Heart left ventricle (tissue), 16 donors: Measurements from ENCODE around the gene LGR5. TPM values are rescaled to one million over a fixed set of nuclear protein-coding genes. Genes with fewer than 3 reads are reported as not detected.
A peak's percentile ranks its signal among the peaks of the same experiment; 100 is the strongest.

Source experiments
- ATAC-seq, 4 donors: fragments of 200-7000 bp; cut with Tn5 transposase; one replicate each; pipeline ENCODE4 v1.9.1; 2020 to 2022; ENCODE audit warnings: moderate library complexity in 4 of 4, mild to moderate bottlenecking in 3 of 4, moderate number of reproducible peaks in 1 of 4
- DNase-seq, 5 donors: peaks; one replicate each; pipeline ENCODE4 v3.0.0-alpha.2; 2020
- H3K27ac ChIP-seq, 12 donors: fragments of 200-600 bp; sonication (generic) in 4 of 12; one replicate each; pipeline versions ENCODE4 v1.5.0 to v1.8.0; 2016 to 2022; ENCODE audit warnings: mild to moderate bottlenecking in 2 of 12
- H3K27me3 ChIP-seq, 9 donors: fragments of 200-600 bp; sonication (generic) in 2 of 9; one replicate each; pipeline versions ENCODE4 v1.5.1 to v1.8.0; 2016 to 2022; ENCODE audit warnings: mild to moderate bottlenecking in 3 of 9
- H3K36me3 ChIP-seq, 9 donors: fragments of 200-600 bp; sonication (generic) in 2 of 9; one replicate each; pipeline versions ENCODE4 v1.5.0 to v1.8.0; 2018 to 2022; ENCODE audit warnings: mild to moderate bottlenecking in 2 of 9
- H3K4me1 ChIP-seq, 12 donors: fragments of 200-600 bp; sonication (generic) in 4 of 12; one replicate each; pipeline versions ENCODE4 v1.5.0 to v1.8.0; 2016 to 2022; ENCODE audit warnings: mild to moderate bottlenecking in 3 of 12
- H3K4me3 ChIP-seq, 12 donors: fragments of 200-600 bp; sonication (generic) in 4 of 12; one replicate each; pipeline versions ENCODE4 v1.5.0 to v1.8.0; 2017 to 2022; ENCODE audit warnings: mild to moderate bottlenecking in 9 of 12, moderate library complexity in 4 of 12
- H3K9me3 ChIP-seq, 12 donors: fragments of 200-600 bp; sonication (generic) in 4 of 12; one replicate each; pipeline versions ENCODE4 v1.5.0 to v1.8.0; 2016 to 2022; ENCODE audit warnings: mild to moderate bottlenecking in 1 of 12
- CTCF ChIP-seq, 12 donors: fragments of 200-600 bp; sonication (generic) in 4 of 12; IDR thresholded peaks; one replicate each; pipeline versions ENCODE4 v1.5.0 to v1.8.0; 2018 to 2022; ENCODE audit warnings: antibody characterized with exemption in 12 of 12, mild to moderate bottlenecking in 5 of 12
- POLR2A ChIP-seq, 2 donors: fragments of 450-650 bp; IDR thresholded peaks; one replicate each; pipeline ENCODE4 v1.6.1; 2017; ENCODE audit warnings: antibody characterized with exemption in 2 of 2, mild to moderate bottlenecking in 2 of 2, moderate library complexity in 2 of 2
- WGBS, 4 donors: extraction: QIAGEN DNeasy Blood & Tissue Kit in 2 of 4; methylation state at CpG; one replicate each; pipeline versions ENCODE4 v1.1.5 to v1.1.7; 2013 to 2018; 5-methylcytosine and 5-hydroxymethylcytosine counted together
- intact Hi-C, 10 donors: fragments of 100-400 bp; cut with DNase I; formaldehyde crosslinking; loops; one replicate each; pipeline versions ENCODE4 v1.11.1 to v1.14.2; 2022
- polyA plus RNA-seq, 2 donors: library from polyadenylated mRNA; stranded (reverse); fragments of 200-250 nt; gene quantifications; one replicate each; pipeline ENCODE4 v1.2.3, GENCODE V29; 2013
- total RNA-seq, 9 donors: library from RNA; depleted of rRNA in 2 of 9; stranded (reverse); fragments of >200 nt in 2 of 9; fragmentation: NEBNext Ultra II Directional in 3 of 9; extraction: Animal tissue kit (Norgen Biotek cat#: 25700) in 3 of 9; gene quantifications; one replicate each; pipeline versions ENCODE4 v1.1.0 to v1.2.4, GENCODE V29; 2016 to 2023
- donor health status: ischemic (EF 13 %, LVEDD 7.1; RV severe dilation, severe dysfunction).
- donor health status: healthy with polysubstance abuse.
- donor health status: DM: no; HTN: yes; CAD: no.
- donor health status: DM: no; HTN: no; CAD: no.
- donor health status: ischemic (EF 25% LVEDD 6.9; RV normal size, moderate dysfunction).
- donor health status: ischemic (EF 25% LVEDD 5.7; RV mildly dilated, moderate dysfunction).
- donor health status: healthy.
- donor health status: DM: yes; HTN: yes; CAD: no.
- donor health status: ischemic (EF 35%, LVEDD 5.7; RV mildly dilated, moderate dysfunction).
- donor health status: nonischemic (EF 11% LVEDD 7.7; RV severe dilation, severe dysfunction).
- donor health status: DM: yes; HTN: yes; CAD: no.
- donor health status: PGD.
- donor health status: ischemic (EF 29% LVEDD 5.4; RV normal size, mild dysfunction).
- donor health status: nonischemic (EF 23%, LVEDD 6.1; RV moderate dilation, normal function).

LGR5 gene
- total and polyA plus RNA-seq, 11 donors: 0.03 to 0.20 (median 0.13) TPM; not detected in 7

DNA sequence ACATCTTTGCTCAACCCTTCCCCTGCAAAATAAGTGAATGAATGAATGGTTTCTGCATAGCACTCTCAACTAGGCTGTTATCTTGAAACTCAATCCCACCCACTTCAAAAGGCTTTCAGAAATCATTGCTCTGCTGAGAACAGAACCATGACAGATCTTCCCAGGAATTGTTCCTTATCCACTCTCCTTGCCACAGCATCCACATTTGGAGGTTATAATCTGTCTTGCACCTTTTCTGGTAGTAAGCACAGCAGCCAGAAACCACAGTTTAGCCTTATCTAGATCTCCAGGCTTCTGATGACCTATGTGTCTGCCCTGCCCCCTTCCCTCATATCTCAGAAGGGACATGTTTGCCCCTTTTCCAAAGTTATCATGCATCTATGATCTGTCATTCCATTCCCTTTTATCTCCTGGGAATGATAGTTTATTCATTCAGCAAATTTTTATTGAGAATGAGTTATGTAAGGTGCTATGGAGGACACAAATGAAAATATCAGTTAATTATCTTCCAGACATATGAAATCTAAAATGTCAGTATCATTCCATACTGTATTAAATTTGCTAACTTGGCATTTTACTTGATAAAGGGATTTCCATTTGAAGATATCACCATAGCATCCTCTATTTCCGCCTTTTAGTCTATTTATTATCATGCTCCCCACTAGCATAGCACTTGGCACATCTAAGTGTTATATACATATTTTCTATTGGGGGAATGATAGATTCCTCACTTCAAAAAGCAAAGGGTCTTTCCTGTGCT lies 21.4 kb downstream of the LGR5 start:
- peaks cover 0 to 4% (median 0%) of the 10 kb centered on the region in 9 donors for H3K27me3 ChIP-seq
- TF ChIP-seq CTCF (IDR thresholded peaks at IDR 0.05) (no peak), POLR2A (IDR thresholded peaks at IDR 0.05) (no peak)
- 74 to 93% (median 82%) methylated on average over 1 of the region's 1 CpG for WGBS, 4 donors
- H3K4me1 ChIP-seq: no peaks in the 10 kb centered on the region
- no peak overlapping the region for H3K4me3 ChIP-seq
- ATAC-seq (no peak), DNase-seq (no peak)
- H3K36me3 ChIP-seq: no peaks in the 10 kb centered on the region
- H3K9me3 ChIP-seq: no peaks in the 10 kb centered on the region
- intact Hi-C loops: no loop called here
- no peak overlapping the region for H3K27ac ChIP-seq

GRCh38 chr12:71461787-71462328 lies 22.3 kb downstream of the LGR5 start:
- Histone ChIP-seq H3K4me1 (no peaks in the 10 kb centered on the region), H3K27ac (no peak overlapping the region), H3K4me3 (no peak overlapping the region), H3K36me3 (no peaks in the 10 kb centered on the region), H3K9me3 (no peaks in the 10 kb centered on the region), H3K27me3 (peaks cover 0 to 4% (median 0%) of the 10 kb centered on the region in 9 donors)
- WGBS, 4 donors: 39 to 52% (median 48%) methylated on average over 2 of the region's 2 CpGs
- intact Hi-C loops: no loop called here
- ATAC-seq (no peak), DNase-seq (no peak)
- TF ChIP-seq CTCF (IDR thresholded peaks at IDR 0.05): no peak
- no peak for TF ChIP-seq POLR2A (IDR thresholded peaks at IDR 0.05)

DNA sequence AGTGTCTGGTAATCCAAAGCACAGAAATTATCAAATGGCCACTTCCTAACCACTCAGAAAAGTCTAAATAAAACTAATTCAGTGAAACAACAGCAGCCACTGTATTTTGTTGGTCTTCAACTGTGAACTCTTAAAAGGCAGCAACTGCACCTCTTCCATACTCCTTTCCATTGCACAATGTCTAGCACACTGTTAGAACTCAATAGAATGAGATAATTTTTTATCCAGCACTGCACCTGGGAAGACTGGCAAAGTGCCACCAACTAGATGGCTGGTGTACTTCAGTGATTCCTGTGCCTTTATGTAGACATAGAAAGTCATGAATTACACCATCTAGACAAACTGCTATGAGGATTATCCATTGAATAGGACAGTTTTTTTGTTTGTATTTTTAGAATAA lies 26.2 kb downstream of the LGR5 start:
- no peak overlapping the region for H3K4me3 ChIP-seq
- TF ChIP-seq CTCF (IDR thresholded peaks at IDR 0.05): no peak
- no peak for TF ChIP-seq POLR2A (IDR thresholded peaks at IDR 0.05)
- no peak overlapping the region for H3K27ac ChIP-seq
- no peaks in the 10 kb centered on the region for H3K36me3 ChIP-seq
- H3K27me3 ChIP-seq: peaks cover 0 to 3% (median 0%) of the 10 kb centered on the region in 9 donors
- intact Hi-C loops: no loop called here
- no peaks in the 10 kb centered on the region for H3K4me1 ChIP-seq
- ATAC-seq (no peak), DNase-seq (no peak)
- H3K9me3 ChIP-seq: no peaks in the 10 kb centered on the region

DNA sequence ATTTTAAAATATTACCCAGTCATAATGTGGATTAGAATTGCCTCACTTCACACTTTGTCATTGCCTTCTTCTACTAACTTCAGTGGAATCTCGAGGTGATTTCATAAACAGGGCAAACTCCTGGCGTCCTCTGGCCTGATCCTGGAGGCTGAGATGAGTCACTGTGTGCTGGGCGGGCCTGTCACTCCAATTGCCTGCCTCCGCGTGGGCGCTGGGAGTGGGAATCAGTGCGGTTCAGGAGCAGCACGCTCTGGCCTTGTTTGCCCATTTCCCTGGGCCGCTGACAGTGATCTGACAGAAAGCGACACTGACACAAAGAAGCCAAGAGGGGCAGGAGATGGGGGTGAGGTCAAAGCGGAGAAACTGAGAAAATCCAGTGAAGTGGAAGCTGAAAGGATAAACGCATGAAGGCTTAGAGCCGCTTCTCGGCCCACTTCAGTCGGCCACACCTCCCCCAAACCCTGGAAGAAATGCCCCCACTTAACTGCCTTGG lies 29.7 kb downstream of the LGR5 start:
- Histone ChIP-seq H3K36me3 (no peaks in the 10 kb centered on the region), H3K27me3 (peaks cover 0 to 6% (median 0%) of the 10 kb centered on the region in 9 donors), H3K4me3 (no peak overlapping the region), H3K27ac (no peak overlapping the region), H3K4me1 (no peaks in the 10 kb centered on the region), H3K9me3 (no peaks in the 10 kb centered on the region)
- TF ChIP-seq CTCF (IDR thresholded peaks at IDR 0.05): no peak
- TF ChIP-seq POLR2A (IDR thresholded peaks at IDR 0.05): no peak
- 48 to 54% (median 50%) methylated on average over 15 of the region's 15 CpGs for WGBS, 4 donors
- intact Hi-C loops: no loop called here
- ATAC-seq (peak in 1 of 4 donors; percentile 41), DNase-seq (no peak)
